HCT116 (cell line): ENCODE measurements around the gene HTRA2. TPM values are rescaled to one million over a fixed set of nuclear protein-coding genes. Genes with fewer than 3 reads are reported as not detected.
A peak's percentile ranks its signal among the peaks of the same experiment; 100 is the strongest.

Experiments
- ATAC-seq: fragments of 200-7000 bp; cut with Tn5 transposase; 2 replicates; pipeline ENCODE4 v1.9.1; 2020; ENCODE audit warnings: mild to moderate bottlenecking, moderate library complexity
- BruUV-seq: library from RNA; stranded (reverse); fragments of 400-500 nt; replicated peaks from 2 replicates; lab custom pipeline; 2021; lab: Mats Ljungman, UMichigan
- CTCF ChIA-PET: fragments of 300-600 bp; sonication (Branson Sonifier 250); formaldehyde crosslinking; loops from one replicate; lab custom pipeline; 2021; ENCODE audit warnings: antibody characterized with exemption; lab: Charles Lee
- POLR2A ChIA-PET: fragments of 300-600, 350-600 bp; sonication (Branson Sonifier 250); formaldehyde crosslinking; loops from one replicate; lab custom pipeline; 2021; ENCODE audit warnings: antibody characterized with exemption; lab: Charles Lee
- RAD21 ChIA-PET, 2 experiments: fragments of 300-600 bp; sonication (Branson Sonifier 250); formaldehyde crosslinking; loops; one replicate each; lab custom pipeline; 2023; ENCODE audit warnings: low total read pairs in 2 of 2; ENCODE audit not compliant: uncharacterized antibody in 2 of 2, unreplicated experiment in 2 of 2, low non-redundant PET in 1 of 2; lab: Charles Lee
- DNase-seq: peaks from one replicate; pipeline ENCODE4 v3.0.0-alpha.2; 2010; ENCODE audit warnings: low read depth, low spot score
- H2AFZ ChIP-seq: fragments of 200-600 bp; shearing (Covaris generic), sonication (generic); 2 replicates; pipeline ENCODE4 v1.6.1; 2017; ENCODE audit warnings: low read depth, mixed run types, mixed read lengths, antibody characterized with exemption, low read length; ENCODE audit not compliant: poor library complexity, severe bottlenecking
- H3K27ac ChIP-seq: 2 replicates; pipeline ENCODE4 v1.5.1; 2012; ENCODE audit warnings: low read depth, low read length
- H3K27me3 ChIP-seq: fragments of 200-600 bp; sonication (generic); 2 replicates; pipeline ENCODE4 v1.6.1; 2016; ENCODE audit warnings: mixed run types, low read length, mixed read lengths; ENCODE audit not compliant: insufficient read depth
- H3K36me3 ChIP-seq, 2 experiments: fragments of 200-500 bp in 1 of 2; fragments of 200-600 bp in 1 of 2; sonication (Bioruptor generic) in 1 of 2; sonication (generic) in 1 of 2; 2 replicates each; pipeline versions ENCODE4 v1.5.1 to v1.6.1; 2014 to 2016; ENCODE audit warnings: low read length in 2 of 2, inconsistent platforms in 1 of 2, mixed read lengths in 1 of 2, mixed run types in 1 of 2; ENCODE audit not compliant: insufficient read depth in 2 of 2, control insufficient read depth in 1 of 2
- H3K4me1 ChIP-seq, 2 experiments: fragments of 200-600 bp in 1 of 2; sonication (generic) in 1 of 2; 2 replicates each; pipeline versions ENCODE4 v1.5.1 to v1.6.1; 2012 to 2017; ENCODE audit warnings: low read length in 2 of 2, inconsistent platforms in 1 of 2, mild to moderate bottlenecking in 1 of 2, mixed read lengths in 1 of 2, mixed run types in 1 of 2, moderate library complexity in 1 of 2; ENCODE audit not compliant: insufficient read depth in 2 of 2, control insufficient read depth in 1 of 2
- H3K4me2 ChIP-seq: fragments of 200-600 bp; sonication (generic); 2 replicates; pipeline ENCODE4 v1.6.1; 2017; ENCODE audit warnings: mixed run types, low read length, mixed read lengths
- H3K4me3 ChIP-seq, 2 experiments: fragments of 200-600 bp in 1 of 2; sonication (generic) in 1 of 2; replicated peaks in 1 of 2; 2 replicates each; pipeline ENCODE4 v1.5.1; 2011 to 2016; ENCODE audit warnings: low read length in 2 of 2, control low read depth in 1 of 2, low read depth in 1 of 2, mild to moderate bottlenecking in 1 of 2, mixed read lengths in 1 of 2, mixed run types in 1 of 2
- H3K79me2 ChIP-seq: fragments of 200-600 bp; sonication (generic); 2 replicates; pipeline ENCODE4 v1.6.1; 2017; ENCODE audit warnings: mild to moderate bottlenecking, mixed run types, low read length, moderate library complexity, mixed read lengths; ENCODE audit not compliant: insufficient read depth
- H3K9ac ChIP-seq: fragments of 200-600 bp; sonication (generic); 2 replicates; pipeline ENCODE4 v1.6.1; 2016; ENCODE audit warnings: low read length, mixed read lengths
- H3K9me2 ChIP-seq: fragments of 200-600 bp; sonication (generic), shearing (Covaris generic); 2 replicates; pipeline ENCODE4 v1.6.1; 2017; ENCODE audit warnings: mixed run types, mild to moderate bottlenecking, moderate library complexity; ENCODE audit not compliant: insufficient read depth
- H3K9me3 ChIP-seq, 2 experiments: fragments of 200-500 bp in 1 of 2; fragments of 200-600 bp in 1 of 2; sonication (Bioruptor generic) in 1 of 2; sonication (generic) in 1 of 2; 2 replicates each; pipeline ENCODE4 v1.6.1; 2014 to 2017; ENCODE audit warnings: low read length in 2 of 2, mixed read lengths in 2 of 2, inconsistent platforms in 1 of 2, low read depth in 1 of 2, mild to moderate bottlenecking in 1 of 2, mixed run types in 1 of 2, moderate library complexity in 1 of 2; ENCODE audit not compliant: control insufficient read depth in 1 of 2, insufficient read depth in 1 of 2
- H4K20me1 ChIP-seq: fragments of 200-600 bp; sonication (generic), shearing (Covaris generic); 2 replicates; pipeline ENCODE4 v1.6.1; 2017; ENCODE audit warnings: mixed run types, mild to moderate bottlenecking, moderate library complexity; ENCODE audit not compliant: insufficient read depth
- EZH2 ChIP-seq: fragments of 200-600 bp; sonication (generic); IDR thresholded peaks from 2 replicates; pipeline ENCODE4 v1.6.1; 2017; ENCODE audit warnings: antibody characterized with exemption, mixed run types
- FOSL1 ChIP-seq: IDR thresholded peaks from 2 replicates; pipeline ENCODE4 v1.6.1; 2012; ENCODE audit warnings: low read depth
- JUND ChIP-seq: IDR thresholded peaks from 2 replicates; pipeline ENCODE4 v1.6.1; 2012
- POLR2AphosphoS5 ChIP-seq: IDR thresholded peaks from 2 replicates; pipeline ENCODE4 v1.6.1; 2011; ENCODE audit warnings: mild to moderate bottlenecking, low read depth, low read length, moderate library complexity
- SRF ChIP-seq: IDR thresholded peaks from 2 replicates; pipeline ENCODE4 v1.6.1; 2012; ENCODE audit warnings: low read depth
- YY1 ChIP-seq: IDR thresholded peaks from 2 replicates; pipeline ENCODE4 v1.6.1; 2011; ENCODE audit warnings: low read length, low read depth, moderate library complexity, mild to moderate bottlenecking; ENCODE audit not compliant: insufficient replicate concordance; ENCODE audit errors: extremely low read depth
- ZNF274 ChIP-seq: fragments of 200-500 bp; sonication (Bioruptor generic); IDR thresholded peaks from 2 replicates; pipeline ENCODE4 v1.6.1; 2014; ENCODE audit warnings: mild to moderate bottlenecking, low read depth, low read length, inconsistent platforms
- intact Hi-C: fragments of 100-400 bp; cut with micrococcal nuclease; formaldehyde crosslinking; loops from 2 replicates; pipeline ENCODE4 v1.10.0; 2022
- total RNA-seq: library from RNA; stranded (reverse); gene quantifications from one replicate; pipeline ENCODE4 v1.2.1, GENCODE V29; 2021; ENCODE audit not compliant: unreplicated experiment
- TF ChIP-seq, protein P1 (sequence below): IDR thresholded peaks from 2 replicates; pipeline ENCODE4 v1.6.1; 2012

Gene HTRA2
- total RNA-seq, 1 experiment from 2014 or later, result 36.2 TPM

- H3K79me2 ChIP-seq, result peaks cover 22% of the 10 kb centered on the region
- no TSS peak for BruUV-seq
- intact Hi-C loops, result loop anchor here (2.0 kb wide), 1 partner anchor 21 kb away; the partner anchor contains the start of genes CCDC142 and TTC31
- peak overlapping the region; percentile 91 for H3K27ac ChIP-seq
- H3K9me2 ChIP-seq, result no peaks in the 10 kb centered on the region
- peaks cover 28 to 63% of the 10 kb centered on the region in 2 experiments for H3K4me1 ChIP-seq
- no peak overlapping the region for H2AFZ ChIP-seq
- TF ChIP-seq, protein P1, sequence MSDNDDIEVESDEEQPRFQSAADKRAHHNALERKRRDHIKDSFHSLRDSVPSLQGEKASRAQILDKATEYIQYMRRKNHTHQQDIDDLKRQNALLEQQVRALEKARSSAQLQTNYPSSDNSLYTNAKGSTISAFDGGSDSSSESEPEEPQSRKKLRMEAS, result no peak
- no peak for TF ChIP-seq EZH2
- no peak for TF ChIP-seq YY1
- no peak for TF ChIP-seq FOSL1
- no peak for TF ChIP-seq ZNF274
- no peak for TF ChIP-seq JUND
- TF ChIP-seq POLR2AphosphoS5, result no peak
- no peak for TF ChIP-seq SRF
- TF ChIP-seq, all 23 proteins: peak for 0
- Histone ChIP-seq H4K20me1 (no peaks in the 10 kb centered on the region), H3K4me2 (peak overlapping the region; percentile 95), H3K4me3 (peak overlapping the region; percentile 83 to 89), H3K36me3 (peaks cover 3 to 16% of the 10 kb centered on the region in 2 experiments; a peak in 2 of 4 replicates), H3K9me3 (no peaks in the 10 kb centered on the region), H3K9ac (peak overlapping the region; percentile 85), H3K27me3 (no peaks in the 10 kb centered on the region)
- ATAC-seq (no peak), DNase-seq (no peak)
- CTCF ChIA-PET, result interaction anchor here (1.7 to 1.8 kb wide), 2 partner anchors 21 to 28 kb away, joined by 4 to 9 read pairs; partner anchors contain the start of genes CCDC142 and TTC31
- POLR2A ChIA-PET, result interaction anchor here (0.9 to 1.5 kb wide), 2 partner anchors 28 to 61 kb away, joined by 3 to 4 read pairs; no protein-coding TSS in a partner anchor
- RAD21 ChIA-PET, result no interaction called here
These were observed 25.9 kb upstream of the HTRA2 start for GRCh38 chr2:74503506-74504475.
